ENCODE results near the gene RADIL. TPM values are rescaled to one million over a fixed set of nuclear protein-coding genes. Genes with fewer than 3 reads are reported as not detected.

RADIL gene
- total and polyA plus RNA-seq, 8 donors = 1.2 to 21.6 (median 3.0) TPM; not detected in 1

DNA sequence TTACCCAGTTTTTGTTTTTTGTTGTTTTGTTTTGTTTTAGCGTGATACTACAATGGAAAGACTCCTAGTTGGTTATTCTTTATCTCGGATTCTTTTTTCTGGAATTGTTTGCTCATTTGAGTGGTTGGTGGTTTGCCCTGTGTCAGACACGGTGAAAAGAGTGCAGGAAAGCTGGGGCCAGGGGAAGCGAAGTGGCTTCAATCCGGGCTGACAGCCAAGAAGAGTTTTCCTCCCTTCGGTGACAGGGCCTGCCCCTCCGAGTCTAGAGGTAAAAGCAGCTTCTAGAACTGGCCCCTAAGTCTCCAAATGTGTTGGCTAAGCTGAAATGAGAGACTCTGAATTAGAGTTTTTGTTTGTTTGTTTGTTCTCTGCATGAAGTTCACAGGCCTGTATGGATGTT, 113.8 kb downstream of the RADIL start:
- H3K36me3 ChIP-seq = peaks cover 0 to 37% (median 17%) of the 10 kb centered on the region in 4 donors
- peak in 1 of 2 donors; percentile 39 for DNase-seq
- whole genome bisulfite sequencing, 5 donors = 14 to 29% (median 24%) methylated on average over 7 of the region's 7 CpGs

DNA sequence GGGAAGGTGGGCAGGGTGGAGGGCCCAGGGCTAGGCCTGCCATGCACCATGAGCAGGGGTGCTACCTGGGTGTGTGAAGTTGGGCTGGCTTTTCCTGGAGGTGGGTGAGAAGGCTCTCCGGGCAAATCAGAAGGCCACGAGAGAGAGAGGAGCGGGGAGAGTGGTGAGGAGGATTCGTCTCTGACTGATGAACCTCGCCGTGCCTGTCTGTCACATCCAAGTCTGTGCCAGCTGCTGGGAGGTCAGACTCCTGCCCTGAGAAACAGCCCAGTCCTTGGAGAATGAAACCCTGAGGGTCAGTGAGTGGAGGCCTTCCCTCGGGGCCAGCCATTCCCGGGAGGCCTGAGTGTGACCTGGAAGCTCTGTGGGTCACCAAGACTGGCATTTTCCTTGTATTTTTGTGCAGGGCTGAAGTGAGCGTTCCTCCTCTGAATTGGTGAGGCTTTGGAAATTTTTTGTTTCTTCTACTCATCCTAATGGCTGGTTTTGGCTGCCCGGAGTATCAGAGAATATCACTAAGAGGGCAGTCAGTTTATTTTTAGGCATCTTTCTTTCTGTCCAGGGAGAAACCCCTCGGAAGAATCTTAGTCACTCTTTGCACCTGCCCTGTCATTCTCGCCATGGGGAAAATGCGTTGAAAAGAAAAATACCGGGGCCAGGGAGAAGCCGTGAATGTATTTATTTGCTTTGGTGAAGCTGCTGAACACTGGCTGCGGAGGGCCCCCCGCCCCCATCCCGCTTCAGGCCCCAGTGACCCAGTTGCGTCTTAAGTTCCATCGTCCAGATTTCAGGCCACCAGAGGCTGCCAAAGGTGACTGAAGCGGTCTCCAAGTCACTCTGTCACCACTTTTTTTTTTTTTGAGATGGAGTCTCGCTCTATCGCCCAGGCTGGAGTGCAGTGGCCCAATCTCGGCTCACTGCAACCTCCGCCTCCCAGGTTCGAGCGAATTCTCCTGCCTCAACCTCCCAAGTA, 114.6 kb downstream of the RADIL start:
- peak overlapping the region in 2 of 4 donors; percentile 9 to 14 for H3K4me3 ChIP-seq
- 77 to 92% (median 89%) methylated on average over 26 to 27 of the region's 27 CpGs for WGBS, 5 donors
- peak overlapping the region in 4 of 5 donors; percentile 20 to 94 (median 44) for H3K27ac ChIP-seq
- H3K9me3 ChIP-seq = no peaks in the 10 kb centered on the region
- DNase-seq = no peak
- H3K27me3 ChIP-seq = no peaks in the 10 kb centered on the region
- TF ChIP-seq POLR2A (IDR thresholded peaks at IDR 0.05) (no peak), EP300 (IDR thresholded peaks at IDR 0.05) (no peak), POLR2AphosphoS5 (IDR thresholded peaks at IDR 0.05) (no peak)
- TF ChIP-seq, protein P1, sequence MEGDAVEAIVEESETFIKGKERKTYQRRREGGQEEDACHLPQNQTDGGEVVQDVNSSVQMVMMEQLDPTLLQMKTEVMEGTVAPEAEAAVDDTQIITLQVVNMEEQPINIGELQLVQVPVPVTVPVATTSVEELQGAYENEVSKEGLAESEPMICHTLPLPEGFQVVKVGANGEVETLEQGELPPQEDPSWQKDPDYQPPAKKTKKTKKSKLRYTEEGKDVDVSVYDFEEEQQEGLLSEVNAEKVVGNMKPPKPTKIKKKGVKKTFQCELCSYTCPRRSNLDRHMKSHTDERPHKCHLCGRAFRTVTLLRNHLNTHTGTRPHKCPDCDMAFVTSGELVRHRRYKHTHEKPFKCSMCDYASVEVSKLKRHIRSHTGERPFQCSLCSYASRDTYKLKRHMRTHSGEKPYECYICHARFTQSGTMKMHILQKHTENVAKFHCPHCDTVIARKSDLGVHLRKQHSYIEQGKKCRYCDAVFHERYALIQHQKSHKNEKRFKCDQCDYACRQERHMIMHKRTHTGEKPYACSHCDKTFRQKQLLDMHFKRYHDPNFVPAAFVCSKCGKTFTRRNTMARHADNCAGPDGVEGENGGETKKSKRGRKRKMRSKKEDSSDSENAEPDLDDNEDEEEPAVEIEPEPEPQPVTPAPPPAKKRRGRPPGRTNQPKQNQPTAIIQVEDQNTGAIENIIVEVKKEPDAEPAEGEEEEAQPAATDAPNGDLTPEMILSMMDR (IDR thresholded peaks at IDR 0.05) = no peak
- intact Hi-C loops (cut with DNase I; ENCODE audit: low total_unique reads) = no loop called here
- H3K36me3 ChIP-seq = peaks cover 3 to 46% (median 25%) of the 10 kb centered on the region in 4 donors
- H3K4me1 ChIP-seq = peaks cover 6 to 49% (median 23%) of the 10 kb centered on the region in 4 donors

More for the DNA sequence above, 113.8 kb downstream of the RADIL start:
- H3K4me3 ChIP-seq = no peak overlapping the region
- intact Hi-C loops (cut with DNase I; ENCODE audit: low total_unique reads) = no loop called here
- no peaks in the 10 kb centered on the region for H3K27me3 ChIP-seq
- H3K4me1 ChIP-seq = peaks cover 13 to 58% (median 32%) of the 10 kb centered on the region in 4 donors
- no peaks in the 10 kb centered on the region for H3K9me3 ChIP-seq
- TF ChIP-seq, protein P1 (IDR thresholded peaks at IDR 0.05) = no peak
- no peak for TF ChIP-seq POLR2A (IDR thresholded peaks at IDR 0.05)
- no peak for TF ChIP-seq POLR2AphosphoS5 (IDR thresholded peaks at IDR 0.05)
- no peak for TF ChIP-seq EP300 (IDR thresholded peaks at IDR 0.05)
- peak overlapping the region in 3 of 5 donors; percentile 35 to 94 (median 52) for H3K27ac ChIP-seq

DNA sequence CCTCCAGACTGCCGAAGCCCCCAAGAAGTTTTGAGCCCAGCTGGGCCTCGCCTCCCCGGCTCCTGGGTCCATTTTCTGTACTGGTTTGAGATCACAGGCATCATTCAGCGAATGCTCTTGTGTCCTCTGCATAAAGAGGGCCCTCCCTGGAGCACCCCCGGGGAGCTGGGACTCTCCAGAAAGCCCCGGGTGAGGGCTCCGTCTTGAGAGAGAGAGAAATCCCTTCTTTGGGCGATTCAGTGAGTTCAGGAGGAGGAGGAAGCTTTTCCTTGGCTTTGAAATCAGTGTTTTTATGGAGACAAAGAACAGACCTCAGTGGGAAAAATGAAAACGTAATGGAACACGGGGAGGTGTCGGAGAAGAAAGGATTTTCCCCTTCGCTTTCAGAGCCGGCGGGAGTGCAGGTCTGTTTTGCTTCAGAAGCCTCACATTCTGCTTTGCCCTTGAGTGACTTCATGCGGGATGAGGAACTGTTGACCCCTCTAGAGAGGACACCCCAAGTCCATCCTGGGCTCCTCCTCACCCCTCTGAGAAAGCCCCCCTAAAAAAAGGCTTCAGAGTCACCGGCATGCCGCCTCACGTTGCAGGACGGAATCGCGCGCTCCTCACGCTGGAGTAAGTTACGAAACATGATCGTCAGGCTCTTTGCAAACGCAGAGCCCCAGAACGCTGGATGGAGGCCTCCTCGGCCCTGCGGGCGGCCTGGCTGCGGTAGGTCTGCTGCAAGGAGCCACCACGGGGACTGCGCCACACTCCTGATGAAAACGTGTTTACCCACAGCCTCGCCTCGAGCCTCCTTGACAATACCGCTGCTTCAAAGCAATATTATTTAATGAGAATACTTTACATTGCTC, 116.6 kb downstream of the RADIL start:
- H3K27ac ChIP-seq = peak overlapping the region in 3 of 5 donors; percentile 55 to 94 (median 78)
- peak in 1 of 2 donors; percentile 70 for DNase-seq
- no peaks in the 10 kb centered on the region for H3K9me3 ChIP-seq
- H3K4me1 ChIP-seq = peaks cover 0 to 40% (median 18%) of the 10 kb centered on the region in 4 donors
- WGBS, 5 donors = 76 to 91% (median 88%) methylated on average over 36 to 37 of the region's 37 CpGs
- peak overlapping the region in 2 of 4 donors; percentile 9 to 12 for H3K4me3 ChIP-seq
- H3K27me3 ChIP-seq = no peaks in the 10 kb centered on the region
- intact Hi-C loops (cut with DNase I; ENCODE audit: low total_unique reads) = no loop called here
- no peak for TF ChIP-seq EP300 (IDR thresholded peaks at IDR 0.05)
- TF ChIP-seq, protein P1 (IDR thresholded peaks at IDR 0.05) = no peak
- TF ChIP-seq POLR2A (IDR thresholded peaks at IDR 0.05) = no peak
- TF ChIP-seq POLR2AphosphoS5 (IDR thresholded peaks at IDR 0.05) = peak in 2 of 3 donors; percentile 10 to 63
- H3K36me3 ChIP-seq = peaks cover 23 to 66% (median 45%) of the 10 kb centered on the region in 4 donors

All from stomach (tissue), 9 donors.